GM13976 (cell line): ENCODE data around the gene CLDN2.

Experiments
- DNase-seq: peaks from one replicate; pipeline ENCODE4 v3.0.0; 2012; ENCODE audit warnings: low spot score
- in situ Hi-C: fragments of 300-500 bp; cut with MboI; formaldehyde crosslinking; loops from one replicate; pipeline ENCODE4 v1.12.0; 2022; ENCODE audit warnings: low sequenced_read_pairs, mixed read lengths, inconsistent platforms; ENCODE audit not compliant: unreplicated experiment
- TF ChIP-seq, protein P1 (sequence below): IDR thresholded peaks from 2 replicates; pipeline ENCODE4 v1.5.1; 2012; ENCODE audit warnings: borderline replicate concordance, mild to moderate bottlenecking; ENCODE audit not compliant: insufficient read depth; ENCODE audit errors: extremely low read depth, missing control alignments, control extremely low read depth

Gene CLDN2

GRCh38 chrX:106952538-106952937, 32.3 kb downstream of the CLDN2 start:
- TF ChIP-seq, protein P1, sequence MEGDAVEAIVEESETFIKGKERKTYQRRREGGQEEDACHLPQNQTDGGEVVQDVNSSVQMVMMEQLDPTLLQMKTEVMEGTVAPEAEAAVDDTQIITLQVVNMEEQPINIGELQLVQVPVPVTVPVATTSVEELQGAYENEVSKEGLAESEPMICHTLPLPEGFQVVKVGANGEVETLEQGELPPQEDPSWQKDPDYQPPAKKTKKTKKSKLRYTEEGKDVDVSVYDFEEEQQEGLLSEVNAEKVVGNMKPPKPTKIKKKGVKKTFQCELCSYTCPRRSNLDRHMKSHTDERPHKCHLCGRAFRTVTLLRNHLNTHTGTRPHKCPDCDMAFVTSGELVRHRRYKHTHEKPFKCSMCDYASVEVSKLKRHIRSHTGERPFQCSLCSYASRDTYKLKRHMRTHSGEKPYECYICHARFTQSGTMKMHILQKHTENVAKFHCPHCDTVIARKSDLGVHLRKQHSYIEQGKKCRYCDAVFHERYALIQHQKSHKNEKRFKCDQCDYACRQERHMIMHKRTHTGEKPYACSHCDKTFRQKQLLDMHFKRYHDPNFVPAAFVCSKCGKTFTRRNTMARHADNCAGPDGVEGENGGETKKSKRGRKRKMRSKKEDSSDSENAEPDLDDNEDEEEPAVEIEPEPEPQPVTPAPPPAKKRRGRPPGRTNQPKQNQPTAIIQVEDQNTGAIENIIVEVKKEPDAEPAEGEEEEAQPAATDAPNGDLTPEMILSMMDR: no peak
- no peak for DNase-seq
- in situ Hi-C loops: no loop called here

DNA sequence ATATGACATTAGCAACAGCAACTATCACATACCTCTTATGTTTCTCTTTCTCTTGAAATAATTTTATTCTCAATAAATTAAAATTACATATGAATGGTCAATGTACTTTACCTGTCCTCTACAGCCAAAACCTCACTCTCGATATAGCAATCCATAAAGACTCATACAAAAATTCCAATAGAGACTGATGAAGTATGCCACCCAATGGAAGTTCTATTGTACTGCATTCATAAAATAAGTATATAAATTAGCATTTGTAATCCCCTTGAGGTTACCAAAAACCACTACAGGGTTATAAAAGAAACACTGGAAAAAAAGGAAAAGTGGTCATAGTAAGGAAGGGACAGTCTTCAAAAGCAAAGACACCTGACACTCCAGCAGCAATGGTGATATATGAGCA, 32.8 kb downstream of the CLDN2 start:
- in situ Hi-C loops: no loop called here
- DNase-seq: no peak
- TF ChIP-seq, protein P1: no peak

GRCh38 chrX:106954041-106954440, 33.8 kb downstream of the CLDN2 start:
- no peak for DNase-seq
- TF ChIP-seq, protein P1: no peak
- in situ Hi-C loops: no loop called here

DNA sequence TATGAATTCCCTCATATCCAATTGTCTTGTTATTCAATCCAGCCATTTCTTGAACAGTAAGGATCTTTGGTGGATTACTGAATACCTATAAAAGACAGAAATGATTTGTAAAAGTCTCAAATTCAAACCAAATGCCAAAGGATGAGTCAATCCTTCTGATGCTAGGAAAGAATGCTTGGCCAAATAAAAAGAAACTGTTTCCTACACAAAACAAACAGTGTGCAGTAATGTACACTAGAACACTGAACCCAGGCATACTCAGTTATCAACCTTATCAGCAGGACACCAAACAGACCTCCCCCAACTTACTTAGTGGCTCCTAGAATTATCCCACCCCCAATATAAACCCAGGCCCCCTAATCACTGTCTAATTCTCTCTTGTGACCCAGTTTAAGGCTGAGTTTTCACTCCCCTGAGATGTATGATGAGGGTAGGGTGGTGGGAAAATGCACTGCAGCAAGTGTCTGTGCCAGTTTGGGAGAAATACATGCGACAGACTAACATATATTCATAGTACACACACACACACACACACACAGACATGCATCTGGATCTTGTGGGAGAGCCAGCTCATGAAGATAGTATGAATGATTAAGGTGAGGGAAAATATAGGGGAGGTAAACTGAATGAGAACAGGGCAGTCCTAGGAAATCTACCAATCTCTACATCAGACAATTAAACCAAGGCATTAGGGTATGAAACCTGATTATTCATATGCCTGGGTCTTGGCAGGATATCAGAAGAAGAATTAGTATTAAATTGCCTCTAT, 35.0 kb downstream of the CLDN2 start:
- no peak for DNase-seq
- TF ChIP-seq, protein P1: no peak
- in situ Hi-C loops: no loop called here

GRCh38 chrX:106957856-106958255, 37.7 kb downstream of the CLDN2 start:
- no peak for DNase-seq
- in situ Hi-C loops: no loop called here
- TF ChIP-seq, protein P1: no peak

DNA sequence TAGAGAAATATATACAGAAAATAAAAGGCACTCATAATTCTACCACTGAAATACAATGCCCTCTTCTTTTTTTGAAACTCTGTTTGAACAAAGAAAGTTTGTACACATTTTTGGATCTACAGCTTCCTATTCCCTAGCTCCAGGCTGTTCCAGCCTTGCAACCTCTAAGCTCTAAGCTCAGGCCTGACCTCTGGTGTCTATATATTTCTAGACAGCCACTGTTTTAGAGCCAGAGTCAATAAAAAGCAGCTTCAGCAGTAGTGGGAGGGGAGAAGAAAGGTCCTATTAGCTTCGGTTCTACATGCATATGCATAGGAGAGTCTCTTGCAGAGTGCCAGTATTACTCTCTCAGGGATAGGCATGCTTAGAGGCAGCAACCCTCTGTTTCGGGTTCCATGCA, 39.7 kb downstream of the CLDN2 start:
- in situ Hi-C loops: no loop called here
- TF ChIP-seq, protein P1: no peak

GRCh38 chrX:106963111-106963510, 42.9 kb downstream of the CLDN2 start:
- DNase-seq: no peak
- in situ Hi-C loops: no loop called here
- TF ChIP-seq, protein P1: no peak

More for the DNA sequence above, 39.7 kb downstream of the CLDN2 start:
- no peak for DNase-seq
